HL-60 (cell line): Measurements from ENCODE around the gene FLACC1.

ENCODE experiments used
- CTCF ChIP-seq: IDR thresholded peaks from one replicate; pipeline ENCODE4 v1.5.1; 2011; ENCODE audit warnings: low read length, control low read depth, inconsistent platforms; ENCODE audit not compliant: insufficient read depth
- GABPA ChIP-seq: IDR thresholded peaks from 2 replicates; pipeline ENCODE4 v1.6.1; 2012; ENCODE audit warnings: low read depth
- POLR2AphosphoS5 ChIP-seq: IDR thresholded peaks from 2 replicates; pipeline ENCODE4 v1.6.1; 2012; ENCODE audit warnings: low read depth
- SPI1 ChIP-seq: IDR thresholded peaks from 2 replicates; pipeline ENCODE4 v1.6.1; 2012; ENCODE audit warnings: low read depth, mild to moderate bottlenecking, borderline replicate concordance

DNA sequence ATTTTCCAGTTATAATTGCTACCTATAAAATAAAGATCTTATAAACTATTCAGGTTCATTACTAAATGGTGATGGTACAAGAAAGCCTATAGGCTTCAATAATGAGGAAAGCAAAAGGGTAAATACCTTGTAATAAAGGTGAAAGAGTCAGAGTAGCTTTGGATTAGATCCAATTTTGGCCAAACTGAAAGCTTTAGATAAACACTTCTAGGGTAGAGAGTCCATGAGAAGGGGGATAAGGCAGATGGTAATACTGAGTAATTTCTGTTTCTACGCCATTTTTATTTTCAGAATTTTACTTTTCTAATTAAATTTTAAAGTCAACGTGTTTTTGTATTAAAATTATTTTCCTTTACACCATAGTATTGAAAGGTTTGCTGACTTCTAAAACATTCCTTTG, 87.4 kb downstream of the FLACC1 start:
- TF ChIP-seq CTCF, result no peak
- no peak for TF ChIP-seq GABPA
- no peak for TF ChIP-seq SPI1
- TF ChIP-seq POLR2AphosphoS5, result no peak
